ENCODE measurements around the gene FILIP1L.

DNA sequence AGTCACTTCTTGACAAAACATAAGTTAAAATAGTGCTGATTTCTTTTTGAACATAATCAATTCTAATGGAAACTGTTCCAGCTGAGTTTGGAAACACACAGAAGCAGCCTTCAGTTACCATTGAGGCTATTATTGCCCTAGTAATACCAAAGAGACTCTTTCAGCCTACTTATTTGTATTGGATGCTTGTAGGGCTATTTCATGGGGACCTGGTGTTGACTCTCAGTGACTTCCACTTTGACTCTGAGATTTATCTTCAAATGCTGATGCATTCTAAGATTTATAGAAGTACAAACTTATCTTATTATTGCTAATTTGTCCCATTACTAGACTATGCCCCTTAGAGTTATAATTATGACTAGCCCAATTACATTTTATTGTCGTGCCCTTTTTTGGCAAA is 229.2 kb downstream of the FILIP1L start:
- TF ChIP-seq, protein P1, sequence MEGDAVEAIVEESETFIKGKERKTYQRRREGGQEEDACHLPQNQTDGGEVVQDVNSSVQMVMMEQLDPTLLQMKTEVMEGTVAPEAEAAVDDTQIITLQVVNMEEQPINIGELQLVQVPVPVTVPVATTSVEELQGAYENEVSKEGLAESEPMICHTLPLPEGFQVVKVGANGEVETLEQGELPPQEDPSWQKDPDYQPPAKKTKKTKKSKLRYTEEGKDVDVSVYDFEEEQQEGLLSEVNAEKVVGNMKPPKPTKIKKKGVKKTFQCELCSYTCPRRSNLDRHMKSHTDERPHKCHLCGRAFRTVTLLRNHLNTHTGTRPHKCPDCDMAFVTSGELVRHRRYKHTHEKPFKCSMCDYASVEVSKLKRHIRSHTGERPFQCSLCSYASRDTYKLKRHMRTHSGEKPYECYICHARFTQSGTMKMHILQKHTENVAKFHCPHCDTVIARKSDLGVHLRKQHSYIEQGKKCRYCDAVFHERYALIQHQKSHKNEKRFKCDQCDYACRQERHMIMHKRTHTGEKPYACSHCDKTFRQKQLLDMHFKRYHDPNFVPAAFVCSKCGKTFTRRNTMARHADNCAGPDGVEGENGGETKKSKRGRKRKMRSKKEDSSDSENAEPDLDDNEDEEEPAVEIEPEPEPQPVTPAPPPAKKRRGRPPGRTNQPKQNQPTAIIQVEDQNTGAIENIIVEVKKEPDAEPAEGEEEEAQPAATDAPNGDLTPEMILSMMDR (IDR thresholded peaks at IDR 0.05; ENCODE audit: insufficient read depth, low read length, poor library complexity, severe bottlenecking) = no peak
- no peak for TF ChIP-seq EZH2phosphoT487 (conservative IDR thresholded peaks at IDR 0.05; ENCODE audit: low read length)
